ENCODE results near the gene WNK1. TPM values are rescaled to one million over a fixed set of nuclear protein-coding genes. Genes with fewer than 3 reads are reported as not detected.
"Not testable (repeated sequence)": the region's sequence is repeated elsewhere in the genome, so short reads cannot be mapped to it uniquely, and the experiment has no call there.

The WNK1 gene
- total RNA-seq, 1 donor from 2014 or later, result 157 TPM

GRCh38 chr12:848882-849527, 96.6 kb downstream of the WNK1 start:
- FAIRE-seq (peak; percentile 5), DNase-seq (ENCODE audit: low read depth) (no peak)
- Histone ChIP-seq H2AFZ (ENCODE audit: low read depth, low read length) (no peak overlapping the region), H4K20me1 (ENCODE audit: insufficient read depth, low read length) (peaks cover 22% of the 10 kb centered on the region), H3K27me3 (ENCODE audit: insufficient read depth, low read length) (no peaks in the 10 kb centered on the region), H3K4me2 (ENCODE audit: low read length) (no peak overlapping the region), H3K36me3 (ENCODE audit: insufficient read depth, low read length) (no peaks in the 10 kb centered on the region), H3K4me1 (ENCODE audit: insufficient read depth, low read length) (peaks cover 20% of the 10 kb centered on the region), H3K79me2 (ENCODE audit: insufficient read depth, low read length) (peaks cover 60% of the 10 kb centered on the region), H3K27ac (ENCODE audit: low read depth, low read length) (no peak overlapping the region), H3K9me3 (ENCODE audit: insufficient read depth, low read depth, low read length) (no peaks in the 10 kb centered on the region), H3K9ac (ENCODE audit: low read length) (no peak overlapping the region), H3K4me3 (ENCODE audit: insufficient read depth, low read depth, low read length) (no peak overlapping the region)
- peaks cover 4% of the 10 kb centered on the region for H3K36me3 Mint-ChIP-seq (ENCODE audit: low read depth, unreplicated experiment)
- TF ChIP-seq CTCF (IDR thresholded peaks at IDR 0.05; ENCODE audit: insufficient read depth, low read depth, low read length) (no peak), EZH2 (IDR thresholded peaks at IDR 0.05; ENCODE audit: insufficient read depth, low read length) (no peak)
- peaks cover 41% of the 10 kb centered on the region for H3K4me1 Mint-ChIP-seq (ENCODE audit: low read depth, unreplicated experiment)
- H3K9me3 Mint-ChIP-seq (ENCODE audit: unreplicated experiment), result no peaks in the 10 kb centered on the region
- H3K27ac Mint-ChIP-seq (ENCODE audit: unreplicated experiment), result peak overlapping the region; percentile 38
- no peaks in the 10 kb centered on the region for H3K27me3 Mint-ChIP-seq (ENCODE audit: low read depth, unreplicated experiment)
- no peak overlapping the region for H3K4me3 Mint-ChIP-seq (ENCODE audit: unreplicated experiment)

- H3K4me3 Mint-ChIP-seq (ENCODE audit: unreplicated experiment); H3K4me2 ChIP-seq (ENCODE audit: low read length); DNase-seq (ENCODE audit: low read depth); H3K36me3 Mint-ChIP-seq (ENCODE audit: low read depth, unreplicated experiment); H3K9me3 ChIP-seq (ENCODE audit: insufficient read depth, low read depth, low read length); H3K9me3 Mint-ChIP-seq (ENCODE audit: unreplicated experiment); H3K27me3 Mint-ChIP-seq (ENCODE audit: low read depth, unreplicated experiment); H2AFZ ChIP-seq (ENCODE audit: low read depth, low read length); H3K36me3 ChIP-seq (ENCODE audit: insufficient read depth, low read length); H3K27ac ChIP-seq (ENCODE audit: low read depth, low read length); H3K27ac Mint-ChIP-seq (ENCODE audit: unreplicated experiment); FAIRE-seq; H3K9ac ChIP-seq (ENCODE audit: low read length); H3K27me3 ChIP-seq (ENCODE audit: insufficient read depth, low read length); H3K4me3 ChIP-seq (ENCODE audit: insufficient read depth, low read depth, low read length): not testable (repeated sequence)
- Histone ChIP-seq H3K4me1 (ENCODE audit: insufficient read depth, low read length) (peaks cover 20% of the 10 kb centered on the region), H3K79me2 (ENCODE audit: insufficient read depth, low read length) (peaks cover 64% of the 10 kb centered on the region), H4K20me1 (ENCODE audit: insufficient read depth, low read length) (peaks cover 19% of the 10 kb centered on the region)
- peaks cover 41% of the 10 kb centered on the region for H3K4me1 Mint-ChIP-seq (ENCODE audit: low read depth, unreplicated experiment)
Measured at GRCh38 chr12:849733-850437, 97.5 kb downstream of the WNK1 start.

- H3K27me3 ChIP-seq (ENCODE audit: insufficient read depth, low read length), result no peaks in the 10 kb centered on the region
- peaks cover 16% of the 10 kb centered on the region for H4K20me1 ChIP-seq (ENCODE audit: insufficient read depth, low read length)
- H3K4me2 ChIP-seq (ENCODE audit: low read length), result peak overlapping the region; percentile 60
- no peak for TF ChIP-seq EZH2 (IDR thresholded peaks at IDR 0.05; ENCODE audit: insufficient read depth, low read length)
- TF ChIP-seq CTCF (IDR thresholded peaks at IDR 0.05; ENCODE audit: insufficient read depth, low read depth, low read length), result no peak
- Mint-ChIP-seq H3K36me3 (ENCODE audit: low read depth, unreplicated experiment) (peaks cover under 1% of the 10 kb centered on the region), H3K9me3 (ENCODE audit: unreplicated experiment) (no peaks in the 10 kb centered on the region), H3K4me3 (ENCODE audit: unreplicated experiment) (peak overlapping the region; percentile 24), H3K4me1 (ENCODE audit: low read depth, unreplicated experiment) (peaks cover 41% of the 10 kb centered on the region), H3K27ac (ENCODE audit: unreplicated experiment) (peak overlapping the region; percentile 86), H3K27me3 (ENCODE audit: low read depth, unreplicated experiment) (no peaks in the 10 kb centered on the region)
- peak overlapping the region; percentile 59 for H3K27ac ChIP-seq (ENCODE audit: low read depth, low read length)
- H3K9me3 ChIP-seq (ENCODE audit: insufficient read depth, low read depth, low read length), result no peaks in the 10 kb centered on the region
- FAIRE-seq, result peak; percentile 58
- no peaks in the 10 kb centered on the region for H3K36me3 ChIP-seq (ENCODE audit: insufficient read depth, low read length)
- peaks cover 54% of the 10 kb centered on the region for H3K79me2 ChIP-seq (ENCODE audit: insufficient read depth, low read length)
- peak; percentile 56 for DNase-seq (ENCODE audit: low read depth)
- H2AFZ ChIP-seq (ENCODE audit: low read depth, low read length), result no peak overlapping the region
- no peak overlapping the region for H3K4me3 ChIP-seq (ENCODE audit: insufficient read depth, low read depth, low read length)
- H3K9ac ChIP-seq (ENCODE audit: low read length), result peak overlapping the region; percentile 53
- peaks cover 20% of the 10 kb centered on the region for H3K4me1 ChIP-seq (ENCODE audit: insufficient read depth, low read length)
Measured at GRCh38 chr12:851343-851742, 99.0 kb downstream of the WNK1 start.

Data from astrocyte (in vitro differentiated cells and primary cell).